ENCODE data around the gene BANK1.

GRCh38 chr4:102027961-102028360 is 237.4 kb downstream of the BANK1 start:
- TF ChIP-seq SREBF2 (IDR thresholded peaks at IDR 0.05; ENCODE audit: low read length): no peak
- TF ChIP-seq ZNF24 (IDR thresholded peaks at IDR 0.05): no peak
- TF ChIP-seq ESRRA (IDR thresholded peaks at IDR 0.05; ENCODE audit: low read length): no peak
- TF ChIP-seq ZSCAN29 (IDR thresholded peaks at IDR 0.05): no peak
- no peak for TF ChIP-seq POLR2AphosphoS5 (IDR thresholded peaks at IDR 0.05; ENCODE audit: low read length)
- TF ChIP-seq SP1 (IDR thresholded peaks at IDR 0.05; ENCODE audit: low read depth, low read length): no peak
- TF ChIP-seq CBX3 (IDR thresholded peaks at IDR 0.05; ENCODE audit: borderline replicate concordance, low read depth): no peak
- TF ChIP-seq E2F8 (IDR thresholded peaks at IDR 0.05; ENCODE audit: low read depth, partially characterized antibody): no peak

Measured in GM12878 (cell line).